ENCODE results near the gene SCLY.

Gene SCLY

GRCh38 chr2:238100821-238101771 is 40.3 kb downstream of the SCLY start:
- no peaks in the 10 kb centered on the region for H3K9me3 ChIP-seq (ENCODE audit: control insufficient read depth, insufficient read depth, low read length)
- no peaks in the 10 kb centered on the region for H3K27me3 ChIP-seq (ENCODE audit: control insufficient read depth, insufficient read depth, low read length)
- H3K36me3 ChIP-seq (ENCODE audit: control insufficient read depth, insufficient read depth, low read length) = no peaks in the 10 kb centered on the region
- H3K9ac ChIP-seq (ENCODE audit: low read depth, low read length) = no peak overlapping the region
- H3K4me1 ChIP-seq (ENCODE audit: control insufficient read depth, insufficient read depth, low read length) = no peaks in the 10 kb centered on the region
- no peak overlapping the region for H3K4me3 ChIP-seq (ENCODE audit: low read depth, low read length)

DNA sequence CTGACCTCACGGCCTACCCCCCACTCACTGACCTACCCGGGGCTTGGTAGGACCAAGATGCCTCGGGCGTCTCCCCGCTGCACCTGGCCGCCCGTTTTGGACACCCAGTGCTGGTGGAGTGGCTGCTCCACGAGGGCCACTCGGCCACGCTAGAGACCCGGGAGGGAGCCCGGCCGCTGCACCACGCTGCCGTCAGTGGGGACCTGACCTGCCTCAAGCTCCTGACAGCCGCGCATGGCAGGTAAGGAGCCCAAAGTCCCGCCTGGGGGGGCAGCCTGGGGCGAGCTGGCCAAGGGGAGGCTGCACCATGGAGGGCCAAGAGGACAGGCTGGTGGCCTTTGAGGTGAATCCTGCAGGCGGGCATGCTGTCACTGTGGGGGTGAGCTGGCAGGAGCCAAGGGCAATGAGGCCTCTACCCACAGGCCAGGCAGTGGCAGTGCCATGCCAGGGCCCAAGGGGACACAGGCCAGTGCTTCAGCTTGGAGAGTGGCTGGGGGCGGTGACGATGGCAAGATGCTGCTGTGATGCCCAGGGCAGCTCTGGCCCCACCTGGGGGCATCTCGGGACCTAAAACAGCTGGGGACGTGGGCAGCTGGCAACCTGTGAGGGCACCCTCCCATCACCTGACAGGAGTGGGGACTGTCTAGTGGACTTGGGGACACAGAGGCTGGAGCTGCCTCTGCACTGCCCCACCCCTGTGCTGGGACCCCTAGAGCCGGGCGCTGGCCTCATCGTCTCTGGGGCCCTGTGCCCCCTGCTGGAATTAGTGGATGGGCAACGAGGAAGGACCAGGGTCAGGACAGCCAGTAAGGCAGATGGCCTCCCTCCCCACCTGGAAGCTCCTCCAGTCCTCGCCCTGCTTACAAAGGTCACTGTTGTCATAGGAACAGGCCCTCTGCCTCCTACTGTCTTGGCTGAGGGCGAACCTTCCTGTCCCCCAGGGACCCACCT is 41.4 kb downstream of the SCLY start:
- Histone ChIP-seq H3K36me3 (ENCODE audit: control insufficient read depth, insufficient read depth, low read length) (no peaks in the 10 kb centered on the region), H3K9me3 (ENCODE audit: control insufficient read depth, insufficient read depth, low read length) (no peaks in the 10 kb centered on the region), H3K4me1 (ENCODE audit: control insufficient read depth, insufficient read depth, low read length) (no peaks in the 10 kb centered on the region), H3K4me3 (ENCODE audit: low read depth, low read length) (no peak overlapping the region), H3K27me3 (ENCODE audit: control insufficient read depth, insufficient read depth, low read length) (no peaks in the 10 kb centered on the region), H3K9ac (ENCODE audit: low read depth, low read length) (peak overlapping the region; percentile 12)

- Histone ChIP-seq H3K4me3 (ENCODE audit: low read depth, low read length) (no peak overlapping the region), H3K9ac (ENCODE audit: low read depth, low read length) (peak overlapping the region; percentile 12), H3K27me3 (ENCODE audit: control insufficient read depth, insufficient read depth, low read length) (no peaks in the 10 kb centered on the region), H3K36me3 (ENCODE audit: control insufficient read depth, insufficient read depth, low read length) (no peaks in the 10 kb centered on the region), H3K9me3 (ENCODE audit: control insufficient read depth, insufficient read depth, low read length) (no peaks in the 10 kb centered on the region), H3K4me1 (ENCODE audit: control insufficient read depth, insufficient read depth, low read length) (no peaks in the 10 kb centered on the region)
Observed at GRCh38 chr2:238102865-238103264, 42.1 kb downstream of the SCLY start.

DNA sequence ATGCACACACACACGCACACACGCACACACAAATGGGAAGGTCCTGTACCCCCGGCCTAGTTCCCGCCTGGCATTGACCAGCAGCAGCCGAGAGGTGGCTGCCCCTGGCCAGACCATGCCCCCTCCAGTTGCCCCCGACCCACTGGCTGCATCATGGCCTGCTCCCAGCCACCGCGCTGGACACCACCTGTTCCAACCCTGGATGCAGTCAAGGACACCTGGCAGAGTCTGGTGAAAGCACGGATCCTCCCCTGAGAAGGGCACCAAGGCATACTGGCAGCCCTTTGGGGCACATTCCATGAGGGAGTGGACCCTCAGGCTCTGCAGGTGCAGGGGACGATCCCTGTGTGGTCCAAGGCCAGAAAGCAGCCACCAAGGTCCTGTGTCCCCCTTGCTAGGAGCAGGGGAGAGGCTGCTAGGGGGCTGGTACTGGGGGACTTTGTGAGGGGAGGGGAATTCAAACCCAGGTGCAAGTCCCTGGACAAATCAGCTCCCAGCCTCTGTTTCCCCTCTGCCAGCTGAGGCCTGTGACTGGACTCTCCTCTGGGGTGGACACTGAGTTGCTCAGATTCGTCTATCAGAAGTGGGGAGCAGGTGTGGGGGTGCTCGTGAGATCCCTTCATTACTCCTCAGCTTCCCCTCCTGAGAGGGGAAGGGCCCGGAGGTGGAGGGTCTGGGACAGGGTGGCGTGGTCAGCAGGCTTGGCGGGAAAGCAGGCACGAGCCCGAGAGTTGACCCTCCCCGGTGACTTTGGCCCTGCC is 42.8 kb downstream of the SCLY start:
- H3K4me1 ChIP-seq (ENCODE audit: control insufficient read depth, insufficient read depth, low read length) = no peaks in the 10 kb centered on the region

DNA sequence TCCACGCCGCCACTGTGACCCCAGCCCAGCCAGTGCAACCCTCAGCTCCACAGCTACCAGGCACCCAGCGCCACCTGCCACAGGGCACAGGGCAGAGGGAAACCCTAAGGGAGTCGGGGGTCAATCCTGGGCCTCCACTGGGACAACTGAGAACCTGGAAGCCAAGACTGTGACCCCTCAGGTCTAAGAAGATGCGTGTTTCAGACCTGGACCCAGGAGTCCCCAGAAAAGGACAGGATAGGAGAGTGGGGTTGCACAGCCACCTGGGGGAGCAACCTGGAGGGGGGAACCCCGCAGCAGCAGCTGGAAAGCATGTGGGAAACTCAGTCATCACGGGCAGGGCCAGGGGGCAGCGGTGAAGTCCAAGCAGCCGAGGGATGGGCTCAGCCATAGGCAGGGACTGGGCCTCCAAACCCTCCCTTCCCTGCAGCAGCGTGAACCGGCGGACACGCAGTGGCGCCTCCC is 43.5 kb downstream of the SCLY start:
- no peaks in the 10 kb centered on the region for H3K4me1 ChIP-seq (ENCODE audit: control insufficient read depth, insufficient read depth, low read length)

More for the DNA sequence above, 42.8 kb downstream of the SCLY start:
- Histone ChIP-seq H3K9ac (ENCODE audit: low read depth, low read length) (no peak overlapping the region), H3K36me3 (ENCODE audit: control insufficient read depth, insufficient read depth, low read length) (no peaks in the 10 kb centered on the region), H3K9me3 (ENCODE audit: control insufficient read depth, insufficient read depth, low read length) (no peaks in the 10 kb centered on the region), H3K27me3 (ENCODE audit: control insufficient read depth, insufficient read depth, low read length) (no peaks in the 10 kb centered on the region), H3K4me3 (ENCODE audit: low read depth, low read length) (no peak overlapping the region)

DNA sequence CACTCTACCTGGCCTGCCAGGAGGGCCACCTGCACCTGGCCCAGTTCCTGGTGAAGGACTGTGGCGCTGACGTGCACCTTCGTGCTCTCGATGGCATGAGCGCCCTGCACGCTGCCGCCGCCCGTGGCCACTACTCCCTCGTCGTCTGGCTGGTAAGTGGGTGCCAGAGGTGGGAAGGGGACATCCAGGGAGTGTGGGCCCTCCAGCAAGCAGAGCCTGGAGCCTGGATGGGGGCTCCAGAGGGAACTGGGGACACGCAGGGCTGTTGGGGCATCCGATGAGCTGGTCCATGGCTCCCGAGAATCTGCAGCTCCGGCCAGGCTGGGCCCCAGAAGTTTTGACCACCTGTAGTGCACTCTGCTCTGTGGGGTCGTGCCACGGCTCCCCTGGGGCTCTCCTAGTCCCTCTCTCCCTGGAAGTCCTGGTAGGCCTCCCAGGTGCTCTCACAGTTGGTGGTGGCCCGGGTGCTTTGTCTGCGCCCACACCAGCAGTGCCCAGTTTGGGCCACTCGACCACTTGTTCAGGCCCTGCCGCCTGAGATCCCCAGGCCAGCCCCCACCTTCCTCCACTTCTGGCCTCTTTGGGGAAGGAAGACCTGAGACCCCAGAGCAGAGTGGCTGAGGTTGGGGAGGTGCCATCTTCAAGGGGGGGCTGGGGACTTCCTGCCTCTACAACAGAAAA is 44.0 kb downstream of the SCLY start:
- Histone ChIP-seq H3K36me3 (ENCODE audit: control insufficient read depth, insufficient read depth, low read length) (no peaks in the 10 kb centered on the region), H3K9ac (ENCODE audit: low read depth, low read length) (no peak overlapping the region), H3K27me3 (ENCODE audit: control insufficient read depth, insufficient read depth, low read length) (no peaks in the 10 kb centered on the region), H3K9me3 (ENCODE audit: control insufficient read depth, insufficient read depth, low read length) (no peaks in the 10 kb centered on the region), H3K4me1 (ENCODE audit: control insufficient read depth, insufficient read depth, low read length) (no peaks in the 10 kb centered on the region), H3K4me3 (ENCODE audit: low read depth, low read length) (no peak overlapping the region)

More for the DNA sequence above, 43.5 kb downstream of the SCLY start:
- Histone ChIP-seq H3K9ac (ENCODE audit: low read depth, low read length) (no peak overlapping the region), H3K27me3 (ENCODE audit: control insufficient read depth, insufficient read depth, low read length) (no peaks in the 10 kb centered on the region), H3K4me3 (ENCODE audit: low read depth, low read length) (no peak overlapping the region), H3K36me3 (ENCODE audit: control insufficient read depth, insufficient read depth, low read length) (no peaks in the 10 kb centered on the region), H3K9me3 (ENCODE audit: control insufficient read depth, insufficient read depth, low read length) (no peaks in the 10 kb centered on the region)

GRCh38 chr2:238105506-238106338 is 44.9 kb downstream of the SCLY start:
- Histone ChIP-seq H3K4me3 (ENCODE audit: low read depth, low read length) (no peak overlapping the region), H3K9me3 (ENCODE audit: control insufficient read depth, insufficient read depth, low read length) (no peaks in the 10 kb centered on the region), H3K4me1 (ENCODE audit: control insufficient read depth, insufficient read depth, low read length) (no peaks in the 10 kb centered on the region), H3K9ac (ENCODE audit: low read depth, low read length) (no peak overlapping the region), H3K36me3 (ENCODE audit: control insufficient read depth, insufficient read depth, low read length) (no peaks in the 10 kb centered on the region), H3K27me3 (ENCODE audit: control insufficient read depth, insufficient read depth, low read length) (no peaks in the 10 kb centered on the region)

- no peaks in the 10 kb centered on the region for H3K9me3 ChIP-seq (ENCODE audit: control insufficient read depth, insufficient read depth, low read length)
- H3K9ac ChIP-seq (ENCODE audit: low read depth, low read length) = no peak overlapping the region
Observed at GRCh38 chr2:238106339-238106697, 45.5 kb downstream of the SCLY start.

GRCh38 chr2:238106698-238107524 is 46.1 kb downstream of the SCLY start:
- H3K27me3 ChIP-seq (ENCODE audit: control insufficient read depth, insufficient read depth, low read length) = no peaks in the 10 kb centered on the region
- H3K9me3 ChIP-seq (ENCODE audit: control insufficient read depth, insufficient read depth, low read length) = no peaks in the 10 kb centered on the region
- H3K4me3 ChIP-seq (ENCODE audit: low read depth, low read length) = no peak overlapping the region
- no peaks in the 10 kb centered on the region for H3K4me1 ChIP-seq (ENCODE audit: control insufficient read depth, insufficient read depth, low read length)
- H3K9ac ChIP-seq (ENCODE audit: low read depth, low read length) = no peak overlapping the region
- no peaks in the 10 kb centered on the region for H3K36me3 ChIP-seq (ENCODE audit: control insufficient read depth, insufficient read depth, low read length)

More at GRCh38 chr2:238106339-238106697, 45.5 kb downstream of the SCLY start:
- Histone ChIP-seq H3K4me3 (ENCODE audit: low read depth, low read length) (no peak overlapping the region), H3K36me3 (ENCODE audit: control insufficient read depth, insufficient read depth, low read length) (no peaks in the 10 kb centered on the region), H3K4me1 (ENCODE audit: control insufficient read depth, insufficient read depth, low read length) (no peaks in the 10 kb centered on the region), H3K27me3 (ENCODE audit: control insufficient read depth, insufficient read depth, low read length) (no peaks in the 10 kb centered on the region)

Data from iPS-15b (cell line).